ENCODE measurements around the gene ZNF239.
"Not testable (repeated sequence)": the region's sequence is repeated elsewhere in the genome, so short reads cannot be mapped to it uniquely, and the experiment has no call there.

Gene ZNF239

DNA sequence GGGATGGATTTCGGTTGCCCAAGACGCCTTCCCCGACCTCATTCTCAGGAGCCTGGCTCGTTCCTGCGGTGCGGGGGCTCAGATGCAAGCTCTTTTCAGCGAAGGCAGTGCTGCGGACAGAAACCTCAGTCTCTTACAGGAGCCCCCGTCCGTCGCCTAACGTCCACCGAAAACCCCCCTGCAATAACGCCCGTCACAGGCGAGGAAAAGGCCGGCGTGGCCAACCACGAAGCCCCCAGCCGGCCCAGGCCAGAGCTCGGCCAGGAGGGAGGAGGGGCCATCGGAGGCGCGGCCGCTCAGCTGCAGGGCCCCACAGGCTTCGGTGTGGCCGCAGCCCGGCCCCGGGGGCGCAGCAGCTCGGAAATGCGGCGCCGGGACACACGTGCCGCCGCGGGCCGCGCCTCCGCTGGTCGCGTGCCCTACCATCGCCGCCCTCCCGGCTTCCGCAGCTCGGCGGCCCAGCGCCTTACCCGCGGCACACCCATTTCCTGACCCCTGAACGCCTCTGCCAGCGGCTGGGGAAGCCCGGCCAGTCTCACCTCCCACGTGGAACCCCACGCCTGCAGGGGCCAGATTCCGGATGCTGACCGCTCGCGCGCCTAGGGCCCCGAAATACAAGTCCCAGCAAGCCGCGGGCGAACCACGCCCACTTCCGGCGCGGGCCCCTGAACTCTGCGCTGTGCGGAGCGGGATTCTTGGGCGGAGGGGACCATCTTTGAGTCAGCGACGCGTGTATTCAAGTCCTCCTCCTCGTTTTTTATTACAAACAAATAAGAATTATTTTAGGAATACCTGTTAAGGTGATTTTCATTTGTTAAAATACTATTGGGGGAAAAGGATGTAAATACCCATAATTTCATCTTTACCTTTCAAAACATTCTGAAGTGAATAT, at the start of gene ZNF239:
Gene ZNF239, minus strand, starts transcription at position 616 of the 892 bp plus-strand sequence. CDS start 16,537 bp downstream, outside the sequence.
- DNase-seq (ENCODE audit: low read depth in 2 of 2) = peak; percentile 66 to 78

GRCh38 chr10:43623351-43623750, 48.9 kb upstream of the ZNF239 start:
- no peak for DNase-seq (ENCODE audit: low read depth in 2 of 2)

DNA sequence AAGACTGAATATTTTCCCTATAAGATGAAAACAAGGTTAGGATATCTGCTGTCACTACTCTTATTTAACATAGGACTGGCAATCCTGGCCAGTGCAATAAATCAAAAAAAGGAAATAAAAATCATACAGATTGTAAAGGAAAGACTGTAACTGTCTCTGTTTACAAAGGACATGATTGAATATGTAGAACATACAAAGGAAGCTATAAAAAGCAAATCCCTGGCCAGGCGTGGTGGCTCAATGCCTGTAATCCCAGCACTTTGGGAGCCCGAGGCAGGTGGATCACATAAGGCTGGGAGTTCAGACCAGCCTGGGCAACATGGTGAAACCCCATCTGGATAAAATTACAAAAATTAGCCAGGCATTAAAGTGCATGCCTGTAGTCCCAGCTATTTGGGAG, 47.6 kb upstream of the ZNF239 start:
- DNase-seq (ENCODE audit: low read depth in 2 of 2) = no peak

- DNase-seq (ENCODE audit: low read depth in 2 of 2) = no peak
Measured at GRCh38 chr10:43619368-43619767, 45.0 kb upstream of the ZNF239 start.

GRCh38 chr10:43616697-43617370, 42.4 kb upstream of the ZNF239 start:
- DNase-seq (ENCODE audit: low read depth in 2 of 2) = no peak

GRCh38 chr10:43610636-43611035, 36.2 kb upstream of the ZNF239 start:
- DNase-seq (ENCODE audit: low read depth in 2 of 2) = no peak

DNA sequence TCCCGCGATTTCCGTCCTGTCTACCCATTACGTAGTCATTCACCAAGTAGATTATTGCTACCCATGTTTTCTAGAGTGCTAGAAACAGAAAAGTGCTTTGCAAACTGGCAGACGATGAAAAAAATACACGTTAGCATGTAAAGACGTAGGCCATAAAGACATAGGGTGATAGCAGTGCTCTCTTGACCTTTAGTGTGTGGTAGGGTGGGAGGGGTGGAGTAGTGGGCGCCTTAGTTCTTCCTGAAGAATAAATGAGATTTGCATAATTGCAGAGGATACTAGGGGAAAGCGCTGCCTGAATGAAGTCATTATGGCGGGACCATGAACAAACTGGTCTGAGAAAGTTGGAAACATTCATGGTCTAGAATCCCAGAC, 32.8 kb upstream of the ZNF239 start:
- no peak for DNase-seq (ENCODE audit: low read depth in 2 of 2)

DNA sequence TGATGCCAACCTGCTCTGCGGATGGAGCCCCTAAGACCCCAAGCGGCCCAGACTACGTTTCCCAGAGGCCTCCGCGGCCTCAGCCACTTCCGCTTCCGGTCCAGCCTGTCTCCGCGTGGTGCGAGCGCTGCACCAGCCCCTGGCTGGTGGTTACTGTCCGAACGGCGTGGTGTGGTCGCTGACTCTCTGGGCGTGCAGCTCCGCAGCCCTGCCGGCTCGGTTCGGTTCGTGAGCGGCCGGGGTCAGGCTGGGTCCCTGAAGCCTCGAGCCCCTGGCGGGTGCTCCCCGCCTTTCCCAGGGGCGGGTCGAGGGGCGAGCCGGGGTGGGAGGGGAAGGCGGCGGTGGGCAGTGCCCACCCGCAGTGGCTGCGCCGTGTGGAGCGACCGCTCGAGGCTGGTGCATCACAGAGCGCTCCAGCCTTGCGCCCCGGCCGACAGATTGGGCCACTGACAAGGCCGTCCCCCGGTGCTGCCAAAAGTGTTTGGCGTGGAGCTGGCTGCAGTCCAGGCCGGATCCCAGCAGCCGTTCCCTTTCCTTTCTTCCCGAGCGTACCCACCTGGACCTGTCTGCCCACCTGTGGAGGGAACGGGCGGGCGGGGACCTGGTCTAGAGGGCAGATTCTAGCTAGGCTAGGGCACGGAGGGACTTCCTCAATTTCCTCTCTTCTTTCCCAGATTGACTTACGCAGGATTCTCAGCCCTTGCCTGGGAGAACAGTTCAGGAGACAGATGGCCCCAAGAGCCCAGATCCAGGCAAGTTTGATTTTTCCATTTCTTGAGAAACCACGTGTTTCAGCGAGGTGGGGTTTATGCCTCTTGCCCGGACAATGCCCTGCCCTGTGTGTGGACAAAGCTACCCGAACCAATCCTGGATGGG, 32.1 kb upstream of the ZNF239 start, which contains the start of gene ZNF485:
Gene ZNF485, plus strand, starts transcription at position 116 of the 876 bp plus-strand sequence. Its CDS starts 613 bp downstream, at position 729.
- peak; percentile 46 to 66 for DNase-seq (ENCODE audit: low read depth in 2 of 2)

GRCh38 chr10:43605850-43606322, 31.5 kb upstream of the ZNF239 start:
- DNase-seq (ENCODE audit: low read depth in 2 of 2) = no peak

DNA sequence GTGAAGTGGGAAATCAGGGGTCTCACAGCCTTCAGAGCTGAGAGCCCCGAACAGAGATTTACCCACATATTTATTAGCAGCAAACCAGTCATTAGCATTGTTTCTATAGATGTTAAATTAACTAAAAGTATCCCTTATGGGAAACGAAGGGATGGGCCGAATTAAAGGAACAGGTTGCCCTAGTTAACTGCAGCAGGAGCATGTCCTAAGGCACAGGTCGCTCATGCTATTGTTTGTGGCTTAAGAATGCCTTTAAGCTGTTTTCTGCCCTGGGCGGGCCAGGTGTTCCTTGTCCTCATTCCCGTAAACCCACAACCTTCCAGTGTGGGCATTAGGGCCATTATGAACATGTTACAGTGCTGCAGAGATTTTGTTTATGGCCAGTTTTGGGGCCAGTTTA, 27.2 kb upstream of the ZNF239 start:
- not testable (repeated sequence) for DNase-seq (ENCODE audit: low read depth in 2 of 2)

DNA sequence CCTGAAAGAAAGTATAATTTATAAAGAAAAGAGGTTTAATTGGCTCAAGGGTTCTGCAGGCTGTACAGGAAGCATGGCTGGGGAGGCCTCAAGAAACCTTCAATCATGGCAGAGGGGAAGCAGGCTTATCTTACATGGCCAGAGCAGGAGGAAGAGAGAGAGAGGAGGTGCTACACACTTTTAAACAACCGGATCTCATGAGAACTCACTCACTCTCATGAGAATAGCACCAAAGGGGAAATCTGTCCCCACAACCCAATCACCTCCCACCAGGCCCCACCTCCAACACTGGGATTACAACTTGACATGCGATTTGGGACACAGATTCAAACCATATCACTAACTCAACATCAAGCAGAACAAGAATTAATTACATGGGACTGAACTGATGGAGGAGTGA, 24.9 kb upstream of the ZNF239 start:
- no peak for DNase-seq (ENCODE audit: low read depth in 2 of 2)

GRCh38 chr10:43598446-43598845, 24.0 kb upstream of the ZNF239 start:
- no peak for DNase-seq (ENCODE audit: low read depth in 2 of 2)

DNA sequence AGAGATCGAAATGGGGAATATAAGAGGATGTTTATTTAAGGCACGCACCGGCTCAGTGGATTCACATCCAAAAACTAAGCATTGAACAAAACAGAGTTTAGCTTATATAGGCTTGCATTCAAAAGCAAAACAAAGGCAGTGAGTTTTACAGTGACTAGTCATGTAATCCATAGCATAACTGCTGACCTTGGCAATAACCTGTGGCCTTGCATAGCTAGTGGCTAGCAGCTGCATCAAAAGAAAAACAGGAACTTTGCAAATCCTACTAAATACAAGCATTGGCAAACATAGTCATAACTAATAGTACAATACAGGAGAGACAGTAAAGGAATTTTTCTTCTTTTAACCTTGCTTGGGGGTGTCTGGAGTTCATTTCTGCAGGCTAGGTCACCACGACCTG, 22.1 kb upstream of the ZNF239 start:
- no peak for DNase-seq (ENCODE audit: low read depth in 2 of 2)

- peak in 1 of 2 donors; percentile 28 for DNase-seq (ENCODE audit: low read depth in 2 of 2)
Measured at GRCh38 chr10:43595739-43596298, 21.4 kb upstream of the ZNF239 start.

DNA sequence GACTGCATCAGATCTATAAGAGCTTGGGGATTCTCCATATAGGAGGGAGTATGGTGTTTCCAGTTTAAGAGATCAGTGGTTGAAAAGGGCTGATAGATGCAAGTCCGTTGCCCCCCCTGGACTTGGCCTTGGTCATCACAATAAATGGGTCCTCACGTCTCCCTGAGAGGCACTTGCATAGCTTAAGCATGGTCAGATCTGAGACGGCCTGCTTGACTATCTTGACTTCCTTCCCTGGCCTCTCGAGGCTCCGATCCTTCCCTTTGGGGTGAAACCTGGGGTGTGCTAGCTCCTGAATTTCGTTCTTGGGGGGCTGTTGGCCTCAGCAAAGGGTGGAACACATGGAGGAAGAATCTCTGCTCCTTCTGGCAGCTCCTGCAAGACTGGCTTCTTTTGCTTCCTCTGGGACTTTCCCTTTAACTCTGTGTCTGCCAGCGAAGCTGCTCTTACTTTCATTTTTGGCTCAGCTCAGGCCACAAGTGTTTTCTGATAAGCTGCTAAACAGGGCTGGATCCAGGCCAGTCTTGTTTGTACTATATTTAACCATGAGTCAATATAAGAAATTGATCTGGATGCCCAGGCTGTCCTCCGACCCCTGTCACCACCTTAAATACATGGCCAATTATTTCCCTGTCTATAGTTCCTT, 20.7 kb upstream of the ZNF239 start:
- peak in 1 of 2 donors; percentile 10 for DNase-seq (ENCODE audit: low read depth in 2 of 2)

GRCh38 chr10:43591303-43591904, 17.0 kb upstream of the ZNF239 start:
- DNase-seq (ENCODE audit: low read depth in 2 of 2) = no peak

- not testable (repeated sequence) for DNase-seq (ENCODE audit: low read depth in 2 of 2)
Measured at GRCh38 chr10:43586730-43587115, 12.3 kb upstream of the ZNF239 start.

DNA sequence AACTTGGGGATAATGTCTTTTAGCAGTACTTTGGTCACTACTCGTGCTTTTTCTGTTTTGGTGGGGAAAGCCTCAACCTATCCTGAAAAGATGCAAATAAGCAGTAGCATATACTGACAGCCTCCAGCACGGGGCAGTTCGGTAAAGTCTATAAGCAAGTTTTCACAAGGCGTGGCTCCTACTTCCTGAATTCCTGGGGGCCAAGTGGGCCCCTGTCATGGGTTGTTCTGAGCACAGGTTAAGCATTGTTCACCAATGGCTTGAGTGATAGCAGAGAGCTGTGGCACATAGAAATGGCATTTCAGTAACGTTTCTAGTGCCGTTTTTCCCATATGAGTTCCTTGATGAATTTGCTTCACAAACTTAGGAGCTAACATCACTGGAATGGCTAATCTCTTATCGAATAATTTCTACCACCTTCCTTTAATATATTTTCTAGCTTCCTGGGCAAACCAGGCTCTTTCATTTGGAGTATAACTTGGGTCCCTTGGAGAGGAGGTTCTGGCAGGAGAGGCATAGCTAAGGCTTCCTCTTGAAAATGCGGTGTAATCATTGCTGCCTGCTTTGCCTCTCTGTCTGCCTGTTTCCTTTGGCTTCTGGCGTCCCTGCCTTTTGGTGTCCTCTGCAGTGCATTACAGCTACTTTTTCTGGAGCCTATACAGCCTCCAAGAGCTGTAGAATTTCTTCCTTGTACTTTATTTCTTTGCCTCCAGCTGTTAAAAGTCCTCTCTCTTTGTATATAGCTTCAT, 11.7 kb upstream of the ZNF239 start:
- no peak for DNase-seq (ENCODE audit: low read depth in 2 of 2)

DNA sequence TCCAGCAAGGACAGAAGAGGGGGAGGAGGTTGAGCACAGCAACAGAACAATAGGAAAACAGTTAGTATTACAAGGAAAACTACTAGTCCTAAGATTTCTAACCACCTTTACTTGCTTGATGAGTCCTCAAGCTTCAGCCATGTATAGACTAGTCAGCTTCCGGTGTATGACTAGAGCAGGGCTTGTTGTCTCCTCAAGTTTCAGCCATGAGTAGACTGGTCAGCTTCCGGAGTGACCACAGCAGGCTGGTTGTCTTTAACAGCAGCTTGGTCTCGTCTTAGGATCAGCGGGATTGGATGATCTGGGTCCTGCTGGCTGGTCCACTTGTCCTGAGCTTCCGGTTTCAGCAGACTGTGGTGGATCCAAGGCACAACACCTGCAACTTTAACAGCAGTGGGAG, 10.6 kb upstream of the ZNF239 start:
- DNase-seq (ENCODE audit: low read depth in 2 of 2) = no peak

DNA sequence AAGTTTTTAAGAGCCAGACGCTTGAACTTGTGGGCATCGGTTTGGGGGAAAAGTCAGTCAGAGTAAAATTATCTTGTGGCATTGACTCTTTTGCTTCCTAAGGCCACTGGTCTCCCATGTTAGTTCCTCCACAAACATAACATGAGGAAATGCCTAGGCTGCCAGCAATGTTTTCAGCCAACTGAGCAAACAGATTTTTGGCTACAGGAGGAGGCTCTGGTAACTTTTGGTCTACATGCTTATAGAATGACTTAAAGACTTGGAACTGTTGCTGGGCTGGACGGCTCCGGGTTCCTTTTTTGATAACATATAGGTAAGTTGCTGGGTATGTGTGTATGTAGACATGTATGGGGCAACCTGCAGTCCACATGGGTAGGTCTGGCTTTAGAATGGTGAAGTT, 9.6 kb upstream of the ZNF239 start:
- no peak for DNase-seq (ENCODE audit: low read depth in 2 of 2)

Data from stimulated activated CD4-positive, alpha-beta T cell treated with anti-CD3 and anti-CD28 coated beads, Interleukin-15, amount 100 ng/mL, for 48 hours (primary cell).